Hepatocyte (in vitro differentiated cells): ENCODE measurements around the gene OTOGL.

Experiments
- CTCF ChIP-seq: fragments of 200-600 bp; sonication (generic); IDR thresholded peaks from 2 replicates; pipeline ENCODE4 v1.5.1; 2016; ENCODE audit warnings: antibody characterized with exemption, mild to moderate bottlenecking; ENCODE audit not compliant: poor library complexity
- EZH2 ChIP-seq: fragments of 200-600 bp; sonication (generic); IDR thresholded peaks from 2 replicates; pipeline ENCODE4 v1.6.1; 2016; ENCODE audit warnings: antibody characterized with exemption, mild to moderate bottlenecking, borderline replicate concordance

GRCh38 chr12:80053051-80053790, 46.1 kb upstream of the OTOGL start:
- TF ChIP-seq CTCF (no peak), EZH2 (no peak)
